ENCODE results near the gene NAALADL2. TPM values are rescaled to one million over a fixed set of nuclear protein-coding genes. Genes with fewer than 3 reads are reported as not detected.

The NAALADL2 gene
- polyA plus RNA-seq, 1 donor from 2014 or later: 1.6 TPM

- Histone ChIP-seq H3K4me2 (ENCODE audit: low read length) (no peak overlapping the region), H2AFZ (ENCODE audit: low read depth, low read length) (no peak overlapping the region), H3K36me3 (ENCODE audit: insufficient read depth, low read length) (no peaks in the 10 kb centered on the region), H4K20me1 (ENCODE audit: insufficient read depth) (no peaks in the 10 kb centered on the region), H3K9ac (ENCODE audit: low read length) (no peak overlapping the region), H3K27me3 (ENCODE audit: insufficient read depth, low read depth, low read length) (no peaks in the 10 kb centered on the region), H3K9me3 (ENCODE audit: low read length) (no peaks in the 10 kb centered on the region), H3K9me2 (ENCODE audit: insufficient read depth, low read length) (no peaks in the 10 kb centered on the region), H3F3A (ENCODE audit: insufficient read depth, low read length, poor library complexity, severe bottlenecking) (no peaks in the 10 kb centered on the region), H3K79me2 (replicated peaks; ENCODE audit: insufficient read depth, low read length) (no peaks in the 10 kb centered on the region), H3K4me3 (ENCODE audit: low read length) (no peak overlapping the region), H3K27ac (ENCODE audit: low read length) (no peak overlapping the region)
- TF ChIP-seq SMC3 (conservative IDR thresholded peaks at IDR 0.05; ENCODE audit: poor library complexity) (no peak), POLR2AphosphoS5 (IDR thresholded peaks at IDR 0.05) (no peak), MXI1 (conservative IDR thresholded peaks at IDR 0.05; ENCODE audit: poor library complexity, severe bottlenecking) (no peak), TAF1 (IDR thresholded peaks at IDR 0.05; ENCODE audit: low read depth) (no peak), RAD21 (conservative IDR thresholded peaks at IDR 0.05) (no peak), CTCF (IDR thresholded peaks at IDR 0.05; ENCODE audit: poor library complexity, severe bottlenecking) (no peak), EP300 (conservative IDR thresholded peaks at IDR 0.05; ENCODE audit: poor library complexity, severe bottlenecking) (no peak), EZH2 (IDR thresholded peaks at IDR 0.05; ENCODE audit: borderline replicate concordance, insufficient read depth, low read length, poor library complexity, severe bottlenecking) (no peak)
- TF ChIP-seq, protein P1, sequence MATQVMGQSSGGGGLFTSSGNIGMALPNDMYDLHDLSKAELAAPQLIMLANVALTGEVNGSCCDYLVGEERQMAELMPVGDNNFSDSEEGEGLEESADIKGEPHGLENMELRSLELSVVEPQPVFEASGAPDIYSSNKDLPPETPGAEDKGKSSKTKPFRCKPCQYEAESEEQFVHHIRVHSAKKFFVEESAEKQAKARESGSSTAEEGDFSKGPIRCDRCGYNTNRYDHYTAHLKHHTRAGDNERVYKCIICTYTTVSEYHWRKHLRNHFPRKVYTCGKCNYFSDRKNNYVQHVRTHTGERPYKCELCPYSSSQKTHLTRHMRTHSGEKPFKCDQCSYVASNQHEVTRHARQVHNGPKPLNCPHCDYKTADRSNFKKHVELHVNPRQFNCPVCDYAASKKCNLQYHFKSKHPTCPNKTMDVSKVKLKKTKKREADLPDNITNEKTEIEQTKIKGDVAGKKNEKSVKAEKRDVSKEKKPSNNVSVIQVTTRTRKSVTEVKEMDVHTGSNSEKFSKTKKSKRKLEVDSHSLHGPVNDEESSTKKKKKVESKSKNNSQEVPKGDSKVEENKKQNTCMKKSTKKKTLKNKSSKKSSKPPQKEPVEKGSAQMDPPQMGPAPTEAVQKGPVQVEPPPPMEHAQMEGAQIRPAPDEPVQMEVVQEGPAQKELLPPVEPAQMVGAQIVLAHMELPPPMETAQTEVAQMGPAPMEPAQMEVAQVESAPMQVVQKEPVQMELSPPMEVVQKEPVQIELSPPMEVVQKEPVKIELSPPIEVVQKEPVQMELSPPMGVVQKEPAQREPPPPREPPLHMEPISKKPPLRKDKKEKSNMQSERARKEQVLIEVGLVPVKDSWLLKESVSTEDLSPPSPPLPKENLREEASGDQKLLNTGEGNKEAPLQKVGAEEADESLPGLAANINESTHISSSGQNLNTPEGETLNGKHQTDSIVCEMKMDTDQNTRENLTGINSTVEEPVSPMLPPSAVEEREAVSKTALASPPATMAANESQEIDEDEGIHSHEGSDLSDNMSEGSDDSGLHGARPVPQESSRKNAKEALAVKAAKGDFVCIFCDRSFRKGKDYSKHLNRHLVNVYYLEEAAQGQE (IDR thresholded peaks at IDR 0.05; ENCODE audit: borderline replicate concordance): no peak
Measured at GRCh38 chr3:175187586-175187985, 328.5 kb downstream of the NAALADL2 start.

DNA sequence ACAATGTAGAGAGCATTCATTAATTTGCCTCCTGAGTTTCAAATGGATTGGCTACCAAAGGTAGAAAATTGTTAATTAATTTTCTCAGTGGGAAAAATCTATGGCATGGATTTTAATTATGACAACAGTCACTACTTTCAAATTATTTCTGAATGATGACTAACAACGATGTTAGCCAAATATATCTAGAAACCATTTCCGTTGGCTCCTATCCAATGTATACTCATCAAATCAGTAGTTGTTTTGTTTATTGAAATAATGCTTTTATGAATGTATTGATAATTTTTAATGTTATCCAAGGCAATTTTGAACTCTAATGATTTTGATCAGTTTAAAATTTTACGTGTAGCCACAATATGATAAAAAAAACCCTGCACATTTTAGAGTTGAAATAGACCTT, 333.4 kb downstream of the NAALADL2 start:
- Histone ChIP-seq H3K4me3 (ENCODE audit: low read length) (no peak overlapping the region), H2AFZ (ENCODE audit: low read depth, low read length) (no peak overlapping the region)
- TF ChIP-seq RAD21 (conservative IDR thresholded peaks at IDR 0.05) (no peak), SMC3 (conservative IDR thresholded peaks at IDR 0.05; ENCODE audit: poor library complexity) (no peak), POLR2AphosphoS5 (IDR thresholded peaks at IDR 0.05) (no peak), MXI1 (conservative IDR thresholded peaks at IDR 0.05; ENCODE audit: poor library complexity, severe bottlenecking) (no peak), TAF1 (IDR thresholded peaks at IDR 0.05; ENCODE audit: low read depth) (no peak), CTCF (IDR thresholded peaks at IDR 0.05; ENCODE audit: poor library complexity, severe bottlenecking) (no peak), EP300 (conservative IDR thresholded peaks at IDR 0.05; ENCODE audit: poor library complexity, severe bottlenecking) (no peak), EZH2 (IDR thresholded peaks at IDR 0.05; ENCODE audit: borderline replicate concordance, insufficient read depth, low read length, poor library complexity, severe bottlenecking) (no peak)
- TF ChIP-seq, protein P1 (IDR thresholded peaks at IDR 0.05; ENCODE audit: borderline replicate concordance): no peak

More for the DNA sequence above, 333.4 kb downstream of the NAALADL2 start:
- Histone ChIP-seq H3K9ac (ENCODE audit: low read length) (no peak overlapping the region), H3K9me3 (ENCODE audit: low read length) (no peaks in the 10 kb centered on the region), H3K27me3 (ENCODE audit: insufficient read depth, low read depth, low read length) (no peaks in the 10 kb centered on the region), H3F3A (ENCODE audit: insufficient read depth, low read length, poor library complexity, severe bottlenecking) (no peaks in the 10 kb centered on the region), H3K27ac (ENCODE audit: low read length) (no peak overlapping the region), H4K20me1 (ENCODE audit: insufficient read depth) (no peaks in the 10 kb centered on the region), H3K79me2 (replicated peaks; ENCODE audit: insufficient read depth, low read length) (no peaks in the 10 kb centered on the region), H3K9me2 (ENCODE audit: insufficient read depth, low read length) (no peaks in the 10 kb centered on the region), H3K4me2 (ENCODE audit: low read length) (no peak overlapping the region), H3K36me3 (ENCODE audit: insufficient read depth, low read length) (no peaks in the 10 kb centered on the region)
